Measurements from ENCODE around the gene SCAP. TPM values are rescaled to one million over a fixed set of nuclear protein-coding genes. Genes with fewer than 3 reads are reported as not detected.

The SCAP gene
- total RNA-seq, 1 donor from 2014 or later, result 86.3 TPM

GRCh38 chr3:47440131-47440530, 35.6 kb downstream of the SCAP start:
- Mint-ChIP-seq H3K4me1 (ENCODE audit: low read depth) (peaks cover 6% of the 10 kb centered on the region), H3K27ac (no peak overlapping the region), H3K4me3 (no peak overlapping the region), H3K27me3 (ENCODE audit: insufficient read depth) (no peaks in the 10 kb centered on the region), H3K36me3 (ENCODE audit: low read depth) (peaks cover 18% of the 10 kb centered on the region), H3K9me3 (no peaks in the 10 kb centered on the region)
- intact Hi-C loops (cut with micrococcal nuclease), result no loop called here
- no peak for DNase-seq (ENCODE audit: low spot score)

DNA sequence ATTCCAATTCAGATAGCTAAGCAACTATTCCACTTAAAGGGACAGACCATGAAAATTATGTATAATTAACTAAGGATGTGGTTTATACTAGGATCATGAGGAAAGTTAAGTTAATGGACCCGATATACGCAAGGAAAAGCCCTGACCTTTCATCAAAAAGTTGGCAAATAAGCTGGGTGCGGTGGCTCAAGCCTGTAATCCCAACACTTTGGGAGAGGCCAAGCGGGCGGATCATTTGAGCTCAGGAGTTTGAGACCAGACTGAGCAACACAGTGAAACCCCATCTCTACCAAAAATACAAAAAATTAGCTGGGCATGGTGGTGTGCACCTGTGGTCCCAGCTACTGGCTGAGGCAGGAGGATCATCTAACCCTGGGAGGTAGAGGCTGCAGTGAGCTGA, 39.6 kb downstream of the SCAP start:
- H3K4me1 Mint-ChIP-seq (ENCODE audit: low read depth), result peaks cover 3% of the 10 kb centered on the region
- no peak overlapping the region for H3K27ac Mint-ChIP-seq
- no peak for DNase-seq (ENCODE audit: low spot score)
- intact Hi-C loops (cut with micrococcal nuclease), result no loop called here
- H3K36me3 Mint-ChIP-seq (ENCODE audit: low read depth), result peaks cover 25% of the 10 kb centered on the region
- no peak overlapping the region for H3K4me3 Mint-ChIP-seq
- H3K9me3 Mint-ChIP-seq, result no peaks in the 10 kb centered on the region
- no peaks in the 10 kb centered on the region for H3K27me3 Mint-ChIP-seq (ENCODE audit: insufficient read depth)

DNA sequence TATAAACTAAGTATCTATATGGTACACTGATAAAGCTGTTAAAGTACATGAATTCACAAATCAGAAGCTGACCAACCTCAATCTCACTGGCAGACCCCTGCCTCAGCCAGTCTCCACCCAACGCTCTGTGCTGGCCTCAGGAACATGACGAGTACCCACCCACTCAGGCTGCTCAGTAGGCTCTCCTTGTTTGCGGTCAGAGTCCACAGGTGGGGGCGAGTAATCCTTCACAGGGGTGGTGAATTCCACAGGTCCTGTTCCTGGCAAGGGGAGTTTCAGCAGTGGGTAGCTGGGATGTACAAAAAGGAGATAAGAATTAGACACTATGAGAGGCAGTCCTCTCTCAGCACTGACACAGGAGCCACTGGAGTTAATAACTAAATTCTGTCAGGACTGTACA, 40.9 kb downstream of the SCAP start:
- no peaks in the 10 kb centered on the region for H3K27me3 Mint-ChIP-seq (ENCODE audit: insufficient read depth)
- no peak overlapping the region for H3K27ac Mint-ChIP-seq
- peaks cover 30% of the 10 kb centered on the region for H3K36me3 Mint-ChIP-seq (ENCODE audit: low read depth)
- intact Hi-C loops (cut with micrococcal nuclease), result no loop called here
- H3K4me3 Mint-ChIP-seq, result no peak overlapping the region
- DNase-seq (ENCODE audit: low spot score), result no peak
- no peaks in the 10 kb centered on the region for H3K9me3 Mint-ChIP-seq
- H3K4me1 Mint-ChIP-seq (ENCODE audit: low read depth), result peaks cover 3% of the 10 kb centered on the region

GRCh38 chr3:47433796-47434195, 41.9 kb downstream of the SCAP start:
- no peak overlapping the region for H3K27ac Mint-ChIP-seq
- intact Hi-C loops (cut with micrococcal nuclease), result no loop called here
- no peak for DNase-seq (ENCODE audit: low spot score)
- peaks cover 3% of the 10 kb centered on the region for H3K4me1 Mint-ChIP-seq (ENCODE audit: low read depth)
- no peaks in the 10 kb centered on the region for H3K9me3 Mint-ChIP-seq
- no peaks in the 10 kb centered on the region for H3K27me3 Mint-ChIP-seq (ENCODE audit: insufficient read depth)
- H3K4me3 Mint-ChIP-seq, result no peak overlapping the region
- H3K36me3 Mint-ChIP-seq (ENCODE audit: low read depth), result peaks cover 33% of the 10 kb centered on the region

DNA sequence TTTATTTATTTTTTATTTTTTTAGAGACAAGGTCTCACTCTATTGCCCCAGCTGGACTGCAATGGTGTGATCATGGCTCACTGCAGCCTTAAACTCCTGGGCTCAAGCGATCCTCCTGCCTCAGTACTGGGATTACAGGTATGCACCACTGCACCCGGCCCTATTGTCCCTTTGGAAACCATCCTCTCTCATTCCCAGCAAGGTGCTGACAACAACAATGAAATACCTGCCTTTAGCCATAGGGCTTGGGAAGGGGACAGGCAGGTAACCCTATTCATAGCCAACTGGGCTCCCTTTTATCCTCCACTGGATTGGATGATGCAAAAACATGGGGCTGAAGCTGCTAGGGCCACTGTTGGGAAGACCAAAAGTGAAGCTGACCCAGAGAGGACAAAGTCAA, 43.1 kb downstream of the SCAP start:
- DNase-seq (ENCODE audit: low spot score), result no peak
- intact Hi-C loops (cut with micrococcal nuclease), result no loop called here
- no peaks in the 10 kb centered on the region for H3K9me3 Mint-ChIP-seq

DNA sequence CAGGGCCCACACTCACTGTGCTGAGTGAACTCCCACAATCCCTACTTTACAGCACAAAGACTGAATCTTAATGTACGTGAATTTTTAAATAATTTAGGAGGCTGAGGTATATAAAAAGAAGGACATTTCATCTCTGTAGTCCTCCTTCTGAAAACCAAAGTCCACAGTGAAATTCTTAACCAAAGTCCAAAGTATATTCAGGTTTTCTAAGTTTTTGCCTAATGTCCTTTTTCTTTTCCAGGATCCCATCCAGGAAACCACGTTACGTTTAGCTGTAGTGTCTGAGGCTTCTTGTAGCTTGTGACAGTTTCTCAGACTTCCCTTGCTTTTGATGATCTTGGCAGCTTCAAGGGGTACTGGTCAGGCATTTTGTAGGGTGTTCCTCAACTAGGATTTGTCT, 44.5 kb downstream of the SCAP start:
- Mint-ChIP-seq H3K27ac (no peak overlapping the region), H3K9me3 (no peaks in the 10 kb centered on the region), H3K4me1 (ENCODE audit: low read depth) (peaks cover 3% of the 10 kb centered on the region), H3K36me3 (ENCODE audit: low read depth) (peaks cover 24% of the 10 kb centered on the region), H3K27me3 (ENCODE audit: insufficient read depth) (no peaks in the 10 kb centered on the region), H3K4me3 (no peak overlapping the region)
- intact Hi-C loops (cut with micrococcal nuclease), result no loop called here
- no peak for DNase-seq (ENCODE audit: low spot score)

More for the DNA sequence above, 43.1 kb downstream of the SCAP start:
- Mint-ChIP-seq H3K4me3 (no peak overlapping the region), H3K4me1 (ENCODE audit: low read depth) (peaks cover 3% of the 10 kb centered on the region), H3K27ac (no peak overlapping the region), H3K36me3 (ENCODE audit: low read depth) (peaks cover 30% of the 10 kb centered on the region), H3K27me3 (ENCODE audit: insufficient read depth) (no peaks in the 10 kb centered on the region)

DNA sequence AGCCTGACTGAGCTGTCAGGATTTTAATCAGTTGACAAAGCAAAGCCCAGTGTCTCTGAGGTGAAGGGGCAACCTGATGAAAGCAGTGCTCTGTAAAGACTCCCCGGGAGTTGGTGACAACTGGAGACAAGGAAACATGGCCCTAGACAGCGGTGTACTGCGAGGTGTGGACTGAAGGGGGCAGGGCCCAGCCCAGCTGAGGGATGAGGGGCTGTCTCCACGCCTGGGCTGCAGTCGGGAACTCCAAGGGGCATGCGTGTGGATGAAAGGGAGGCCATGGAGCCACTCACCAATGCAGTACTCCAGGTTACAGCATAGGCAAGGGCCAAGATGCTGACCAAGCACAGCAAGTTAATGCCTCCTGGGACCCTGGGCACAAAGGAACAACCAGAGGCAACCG, 45.1 kb downstream of the SCAP start:
- DNase-seq (ENCODE audit: low spot score), result no peak
- Mint-ChIP-seq H3K4me1 (ENCODE audit: low read depth) (peaks cover 3% of the 10 kb centered on the region), H3K9me3 (no peaks in the 10 kb centered on the region), H3K4me3 (no peak overlapping the region), H3K36me3 (ENCODE audit: low read depth) (peaks cover 24% of the 10 kb centered on the region), H3K27ac (no peak overlapping the region), H3K27me3 (ENCODE audit: insufficient read depth) (no peaks in the 10 kb centered on the region)
- intact Hi-C loops (cut with micrococcal nuclease), result no loop called here

DNA sequence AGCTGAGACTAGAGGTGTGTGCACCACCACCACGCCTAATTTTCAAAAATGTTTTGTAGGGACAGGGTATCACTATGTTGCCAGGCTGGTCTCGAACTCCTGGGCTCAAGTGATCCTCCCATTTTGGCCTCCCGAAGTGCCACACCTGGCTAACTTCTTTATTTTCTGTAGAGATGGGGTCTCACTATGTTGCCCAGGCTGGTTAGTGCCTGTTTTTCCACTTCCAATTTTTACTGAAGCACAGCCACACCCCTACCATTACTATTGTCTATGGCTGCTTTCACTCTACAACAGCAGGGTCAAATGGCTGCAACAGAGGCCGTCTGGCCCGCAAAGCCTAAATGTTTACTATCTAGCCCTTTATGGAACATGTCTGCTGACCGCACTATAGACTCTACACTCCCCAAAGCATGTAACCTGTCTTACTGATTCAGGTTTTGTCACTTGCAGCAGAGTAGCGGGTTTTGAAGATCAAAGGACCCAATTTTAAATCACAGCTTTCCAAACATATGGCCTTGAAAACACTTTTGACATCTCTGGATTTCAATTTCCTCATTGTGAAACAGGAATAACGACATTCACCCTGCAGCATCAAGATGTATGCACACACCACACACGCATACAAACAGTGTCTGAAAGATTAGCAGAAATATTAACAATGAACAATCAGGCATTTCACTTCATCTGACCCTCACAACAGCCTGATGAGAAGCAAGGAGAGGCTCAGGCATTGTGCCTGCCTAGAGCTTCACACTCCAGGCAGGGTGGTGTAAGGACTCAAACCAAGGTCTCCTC, 46.1 kb downstream of the SCAP start:
- Mint-ChIP-seq H3K9me3 (no peaks in the 10 kb centered on the region), H3K27ac (no peak overlapping the region), H3K27me3 (ENCODE audit: insufficient read depth) (no peaks in the 10 kb centered on the region), H3K36me3 (ENCODE audit: low read depth) (peaks cover 25% of the 10 kb centered on the region), H3K4me3 (no peak overlapping the region), H3K4me1 (ENCODE audit: low read depth) (peaks cover 3% of the 10 kb centered on the region)
- DNase-seq (ENCODE audit: low spot score), result no peak
- intact Hi-C loops (cut with micrococcal nuclease), result no loop called here

- peaks cover 3% of the 10 kb centered on the region for H3K4me1 Mint-ChIP-seq (ENCODE audit: low read depth)
- no peak for DNase-seq (ENCODE audit: low spot score)
- no peaks in the 10 kb centered on the region for H3K9me3 Mint-ChIP-seq
- peaks cover 21% of the 10 kb centered on the region for H3K36me3 Mint-ChIP-seq (ENCODE audit: low read depth)
- intact Hi-C loops (cut with micrococcal nuclease), result no loop called here
- no peaks in the 10 kb centered on the region for H3K27me3 Mint-ChIP-seq (ENCODE audit: insufficient read depth)
- H3K4me3 Mint-ChIP-seq, result no peak overlapping the region
- H3K27ac Mint-ChIP-seq, result no peak overlapping the region
These were observed 47.1 kb downstream of the SCAP start for GRCh38 chr3:47428662-47429061.

DNA sequence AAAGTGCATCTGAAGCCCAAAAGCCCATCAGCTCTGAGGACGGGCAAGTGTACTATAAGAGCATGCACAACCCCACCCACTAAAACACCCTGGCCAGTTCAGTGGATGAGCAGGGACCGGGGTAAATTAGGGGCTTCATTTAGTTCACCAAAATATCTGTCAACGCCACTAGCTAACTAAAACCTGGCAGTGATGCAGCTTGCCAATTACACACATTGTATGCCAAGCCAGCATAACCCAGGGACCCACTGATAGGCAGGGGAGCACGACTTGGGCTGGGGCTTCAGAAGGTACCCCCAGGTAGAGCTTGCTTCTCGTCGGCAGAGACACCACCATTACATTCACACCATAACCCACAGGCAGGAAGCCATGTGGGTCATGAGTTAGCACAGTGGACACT, 47.9 kb downstream of the SCAP start:
- H3K27me3 Mint-ChIP-seq (ENCODE audit: insufficient read depth), result no peaks in the 10 kb centered on the region
- H3K9me3 Mint-ChIP-seq, result no peaks in the 10 kb centered on the region
- H3K27ac Mint-ChIP-seq, result no peak overlapping the region
- H3K4me3 Mint-ChIP-seq, result no peak overlapping the region
- intact Hi-C loops (cut with micrococcal nuclease), result no loop called here
- peaks cover 6% of the 10 kb centered on the region for H3K4me1 Mint-ChIP-seq (ENCODE audit: low read depth)
- no peak for DNase-seq (ENCODE audit: low spot score)
- H3K36me3 Mint-ChIP-seq (ENCODE audit: low read depth), result peaks cover 20% of the 10 kb centered on the region

GRCh38 chr3:47425959-47426358, 49.8 kb downstream of the SCAP start:
- Mint-ChIP-seq H3K36me3 (ENCODE audit: low read depth) (peaks cover 19% of the 10 kb centered on the region), H3K27ac (no peak overlapping the region), H3K4me3 (no peak overlapping the region), H3K9me3 (no peaks in the 10 kb centered on the region), H3K4me1 (ENCODE audit: low read depth) (peaks cover 20% of the 10 kb centered on the region), H3K27me3 (ENCODE audit: insufficient read depth) (no peaks in the 10 kb centered on the region)
- intact Hi-C loops (cut with micrococcal nuclease), result no loop called here
- no peak for DNase-seq (ENCODE audit: low spot score)

GRCh38 chr3:47425383-47425778, 50.4 kb downstream of the SCAP start:
- no peak overlapping the region for H3K4me3 Mint-ChIP-seq
- H3K27me3 Mint-ChIP-seq (ENCODE audit: insufficient read depth), result no peaks in the 10 kb centered on the region
- H3K9me3 Mint-ChIP-seq, result no peaks in the 10 kb centered on the region
- no peak overlapping the region for H3K27ac Mint-ChIP-seq
- intact Hi-C loops (cut with micrococcal nuclease), result no loop called here
- peaks cover 19% of the 10 kb centered on the region for H3K36me3 Mint-ChIP-seq (ENCODE audit: low read depth)
- no peak for DNase-seq (ENCODE audit: low spot score)
- H3K4me1 Mint-ChIP-seq (ENCODE audit: low read depth), result peaks cover 22% of the 10 kb centered on the region

DNA sequence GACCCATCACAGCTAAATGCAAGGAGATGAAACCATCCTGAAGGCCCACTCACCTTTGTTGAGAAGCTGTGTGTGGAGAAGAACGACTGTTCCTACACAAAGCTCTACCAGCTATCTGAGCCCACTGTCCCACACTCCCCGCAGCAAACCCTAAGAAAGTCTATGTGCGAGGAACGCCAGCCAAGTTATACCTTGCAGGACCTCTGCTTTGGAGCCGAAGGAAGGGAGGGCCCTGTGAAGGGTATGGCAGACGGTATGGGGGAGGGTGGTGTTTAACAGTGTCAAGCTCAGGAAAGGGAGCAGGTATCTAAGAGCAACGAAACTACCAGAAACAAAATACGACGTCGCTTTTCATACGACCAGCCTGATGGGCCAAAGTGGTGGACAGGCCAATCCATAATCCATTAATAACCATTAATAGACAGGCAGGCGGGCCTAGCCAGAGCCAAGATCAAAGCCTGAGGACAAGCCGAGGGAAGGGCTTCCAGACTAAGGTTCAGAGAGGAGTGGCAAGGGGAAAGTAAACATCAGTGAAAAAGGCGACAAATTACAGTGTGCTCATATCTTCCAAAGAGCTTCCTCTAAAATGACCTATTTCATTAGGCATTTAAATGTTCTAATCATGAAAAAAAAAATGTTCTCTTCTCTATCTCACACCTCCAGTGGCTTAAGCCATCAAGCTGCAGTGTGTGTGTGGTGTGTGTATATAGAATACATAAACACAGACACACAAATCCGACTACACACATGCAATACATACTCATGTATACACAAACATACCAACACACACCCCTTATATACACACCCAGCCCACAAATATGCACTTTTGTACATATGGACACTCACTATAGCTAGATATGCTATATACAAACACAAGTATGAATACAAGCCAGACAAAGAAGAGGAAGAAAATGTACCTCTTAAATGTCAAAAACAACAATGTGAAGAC, 51.0 kb downstream of the SCAP start:
- peaks cover 22% of the 10 kb centered on the region for H3K4me1 Mint-ChIP-seq (ENCODE audit: low read depth)
- H3K27ac Mint-ChIP-seq, result no peak overlapping the region
- H3K36me3 Mint-ChIP-seq (ENCODE audit: low read depth), result peaks cover 13% of the 10 kb centered on the region
- no peaks in the 10 kb centered on the region for H3K27me3 Mint-ChIP-seq (ENCODE audit: insufficient read depth)
- no peaks in the 10 kb centered on the region for H3K9me3 Mint-ChIP-seq
- intact Hi-C loops (cut with micrococcal nuclease), result no loop called here
- H3K4me3 Mint-ChIP-seq, result no peak overlapping the region
- no peak for DNase-seq (ENCODE audit: low spot score)
